GM19438 (cell line): ENCODE measurements around the gene TRMT1.
A peak's percentile ranks its signal among the peaks of the same experiment; 100 is the strongest.
"Not testable (repeated sequence)": the region's sequence is repeated elsewhere in the genome, so short reads cannot be mapped to it uniquely, and the experiment has no call there.

Experiments
- ATAC-seq: cut with Tn5 transposase; IDR thresholded peaks from one replicate; pipeline ENCODE4 v1.9.1; 2021; ENCODE audit warnings: low read depth; ENCODE audit not compliant: unreplicated experiment

TRMT1 gene

GRCh38 chr19:13116282-13117175 lies at the start of gene TRMT1:
Gene TRMT1 (minus strand): TSS chr19:13116740. CDS start chr19:13116399, 341 bp downstream.
- ATAC-seq: peak; percentile 44

GRCh38 chr19:13166151-13166550 lies 49.6 kb upstream of the TRMT1 start:
- ATAC-seq: not testable (repeated sequence)

- no peak for ATAC-seq
These were observed 48.8 kb upstream of the TRMT1 start for GRCh38 chr19:13165162-13165997.

- no peak for ATAC-seq
These were observed 48.0 kb upstream of the TRMT1 start for GRCh38 chr19:13164343-13165161.

GRCh38 chr19:13163609-13164342 lies 47.2 kb upstream of the TRMT1 start:
- ATAC-seq: no peak

- peak; percentile 39 for ATAC-seq
These were observed 46.4 kb upstream of the TRMT1 start for GRCh38 chr19:13162724-13163608.

- ATAC-seq: no peak
These were observed 44.0 kb upstream of the TRMT1 start for GRCh38 chr19:13160557-13160956.

GRCh38 chr19:13159713-13160112 lies 43.2 kb upstream of the TRMT1 start:
- ATAC-seq: no peak

- ATAC-seq: no peak
These were observed 39.2 kb upstream of the TRMT1 start for GRCh38 chr19:13155472-13156359.

- no peak for ATAC-seq
These were observed 38.5 kb upstream of the TRMT1 start for GRCh38 chr19:13154911-13155471.

- no peak for ATAC-seq
These were observed 37.8 kb upstream of the TRMT1 start for GRCh38 chr19:13154241-13154778.

- ATAC-seq: no peak
These were observed 37.2 kb upstream of the TRMT1 start for GRCh38 chr19:13153569-13154240.

- ATAC-seq: no peak
These were observed 36.5 kb upstream of the TRMT1 start for GRCh38 chr19:13152974-13153568.

- no peak for ATAC-seq
These were observed 35.9 kb upstream of the TRMT1 start for GRCh38 chr19:13152356-13152973.

- ATAC-seq: peak; percentile 39
These were observed 35.2 kb upstream of the TRMT1 start for GRCh38 chr19:13151605-13152355.
